C4-2B (cell line): ENCODE measurements around the gene M6PR.
A peak's percentile ranks its signal among the peaks of the same experiment; 100 is the strongest.

ENCODE experiments used
- H3K27ac ChIP-seq: fragments of 450-650 bp; 2 replicates; pipeline ENCODE4 v1.5.1; 2017
- CTCF ChIP-seq: fragments of 450-650 bp; conservative IDR thresholded peaks from 2 replicates; pipeline ENCODE4 v1.5.1; 2017; ENCODE audit warnings: mild to moderate bottlenecking
- ZFX ChIP-seq: fragments of 450-650 bp; IDR thresholded peaks from 2 replicates; pipeline ENCODE4 v1.6.1; 2017

Gene M6PR

GRCh38 chr12:8949342-8950220 lies at the start of gene M6PR:
TSS of gene M6PR (minus strand) at chr12:8949645. CDS start at chr12:8946404, 3,241 bp downstream.
- H3K27ac ChIP-seq, result peak within 1 kb of the TSS; percentile 86
- TF ChIP-seq ZFX (no peak), CTCF (peak; percentile 78)

- no peak overlapping the region for H3K27ac ChIP-seq
- no peak for TF ChIP-seq CTCF
- no peak for TF ChIP-seq ZFX
Measured at GRCh38 chr12:8996682-8997405, 47.4 kb upstream of the M6PR start.

- no peak overlapping the region for H3K27ac ChIP-seq
- no peak for TF ChIP-seq ZFX
- TF ChIP-seq CTCF, result no peak
Measured at GRCh38 chr12:8995021-8995775, 45.8 kb upstream of the M6PR start.

GRCh38 chr12:8993827-8994226 lies 44.4 kb upstream of the M6PR start:
- no peak overlapping the region for H3K27ac ChIP-seq
- TF ChIP-seq ZFX, result no peak
- no peak for TF ChIP-seq CTCF

- no peak overlapping the region for H3K27ac ChIP-seq
- no peak for TF ChIP-seq ZFX
Measured at GRCh38 chr12:8991371-8992345, 42.2 kb upstream of the M6PR start.

DNA sequence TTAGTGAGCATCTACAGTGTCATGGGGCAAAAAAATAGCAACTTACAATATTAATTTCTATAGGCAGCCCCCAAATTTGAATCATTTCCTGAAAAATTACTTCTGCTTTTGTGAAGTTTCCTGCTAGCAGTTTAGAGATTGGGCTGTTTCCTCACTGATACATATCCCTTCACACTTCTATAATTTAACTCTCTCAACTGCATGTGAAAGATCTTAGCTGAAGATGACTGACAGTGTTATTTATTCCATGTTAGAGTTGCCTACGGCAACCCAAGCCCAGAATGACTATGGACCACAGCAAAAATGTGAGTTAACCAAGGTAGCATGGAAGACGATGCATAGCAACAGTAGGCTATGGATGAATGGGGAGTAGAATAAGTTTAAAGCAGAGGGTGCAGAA lies 40.0 kb upstream of the M6PR start, which contains the start of gene KLRG1:
TSS of gene KLRG1 (plus strand) at position 134 of the 400 bp plus-strand sequence. CDS start at position 224, 90 bp downstream.
- no peak for TF ChIP-seq ZFX
- no peak for TF ChIP-seq CTCF
- no peak within 1 kb of the TSS for H3K27ac ChIP-seq
